Smooth muscle cell of the brain vasculature (primary cell): ENCODE results near the gene SH2D6.
"Not testable (repeated sequence)": the region's sequence is repeated elsewhere in the genome, so short reads cannot be mapped to it uniquely, and the experiment has no call there.

ENCODE experiments used
- DNase-seq: peaks from one replicate; pipeline ENCODE4 v3.0.0-alpha.2; 2012; ENCODE audit warnings: low read depth, low spot score

Gene SH2D6

DNA sequence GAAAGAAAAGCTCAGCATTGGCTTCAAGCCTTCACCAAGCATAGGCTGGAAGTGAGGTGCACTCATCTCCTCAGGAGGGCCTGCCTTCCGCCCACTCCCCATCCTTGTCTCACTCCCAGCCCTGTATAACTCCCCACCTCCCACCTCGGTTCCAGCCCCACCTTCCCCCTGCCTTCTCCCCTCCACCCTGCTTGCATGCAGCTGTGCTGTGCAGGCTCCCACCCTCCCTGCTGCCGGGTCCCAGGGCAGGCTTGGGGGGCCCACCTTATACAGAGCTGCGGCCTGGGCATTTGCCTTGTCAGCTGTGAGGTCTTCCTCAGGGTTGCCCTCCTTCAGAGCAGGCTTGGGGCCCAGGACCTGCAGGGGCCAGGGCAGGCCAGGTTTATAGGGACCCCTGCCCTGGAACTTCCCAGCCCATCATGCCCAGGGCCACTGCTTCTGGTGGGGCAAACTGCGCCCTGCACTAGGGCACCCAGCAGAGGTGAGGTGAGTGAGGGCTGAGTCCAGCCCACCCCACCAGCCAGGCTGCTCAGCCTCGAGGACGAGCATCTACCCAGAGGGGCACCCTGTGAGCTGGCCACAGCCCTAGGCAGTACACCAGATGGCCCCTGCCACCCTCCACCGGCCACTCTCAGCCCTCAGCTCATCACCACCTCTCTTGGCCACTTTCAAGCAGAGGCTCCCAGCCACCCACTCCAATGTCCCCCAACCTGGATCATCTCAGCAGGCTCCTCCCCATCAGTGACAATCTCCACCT, 19.9 kb upstream of the SH2D6 start:
- no peak for DNase-seq

DNA sequence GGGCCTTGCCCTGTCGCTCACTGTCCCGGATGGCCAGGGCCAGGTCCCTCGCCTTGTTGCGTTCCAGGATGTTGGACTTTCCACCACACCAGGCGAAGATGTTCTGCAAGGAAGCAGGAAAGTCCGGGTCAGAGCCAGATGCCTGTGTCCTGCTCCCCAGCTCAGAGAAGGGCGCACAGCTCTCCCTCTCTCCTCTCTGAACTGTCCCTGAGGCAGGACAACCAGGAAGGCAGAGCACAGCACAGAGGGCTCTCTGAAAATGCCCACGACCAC, 19.4 kb upstream of the SH2D6 start:
- no peak for DNase-seq

DNA sequence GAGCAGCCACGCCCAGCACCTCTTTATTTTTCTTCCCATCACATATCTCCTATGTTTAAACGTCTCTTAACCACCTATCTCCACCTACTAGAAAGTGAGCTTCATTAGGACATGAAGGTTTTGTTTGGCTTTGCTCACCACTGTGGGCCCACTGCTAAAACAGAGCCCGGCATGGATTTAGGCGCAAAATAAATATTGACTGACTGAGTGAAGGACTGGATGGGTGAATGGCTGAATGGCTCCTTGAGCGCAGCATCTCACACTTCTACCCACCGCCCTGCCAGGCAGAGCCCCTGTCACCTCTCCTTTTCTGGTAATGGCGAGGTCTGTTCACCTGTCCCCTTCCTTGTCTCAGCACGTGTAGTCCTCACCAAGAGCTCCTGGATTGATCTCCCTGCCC, 18.5 kb upstream of the SH2D6 start:
- DNase-seq: no peak

DNA sequence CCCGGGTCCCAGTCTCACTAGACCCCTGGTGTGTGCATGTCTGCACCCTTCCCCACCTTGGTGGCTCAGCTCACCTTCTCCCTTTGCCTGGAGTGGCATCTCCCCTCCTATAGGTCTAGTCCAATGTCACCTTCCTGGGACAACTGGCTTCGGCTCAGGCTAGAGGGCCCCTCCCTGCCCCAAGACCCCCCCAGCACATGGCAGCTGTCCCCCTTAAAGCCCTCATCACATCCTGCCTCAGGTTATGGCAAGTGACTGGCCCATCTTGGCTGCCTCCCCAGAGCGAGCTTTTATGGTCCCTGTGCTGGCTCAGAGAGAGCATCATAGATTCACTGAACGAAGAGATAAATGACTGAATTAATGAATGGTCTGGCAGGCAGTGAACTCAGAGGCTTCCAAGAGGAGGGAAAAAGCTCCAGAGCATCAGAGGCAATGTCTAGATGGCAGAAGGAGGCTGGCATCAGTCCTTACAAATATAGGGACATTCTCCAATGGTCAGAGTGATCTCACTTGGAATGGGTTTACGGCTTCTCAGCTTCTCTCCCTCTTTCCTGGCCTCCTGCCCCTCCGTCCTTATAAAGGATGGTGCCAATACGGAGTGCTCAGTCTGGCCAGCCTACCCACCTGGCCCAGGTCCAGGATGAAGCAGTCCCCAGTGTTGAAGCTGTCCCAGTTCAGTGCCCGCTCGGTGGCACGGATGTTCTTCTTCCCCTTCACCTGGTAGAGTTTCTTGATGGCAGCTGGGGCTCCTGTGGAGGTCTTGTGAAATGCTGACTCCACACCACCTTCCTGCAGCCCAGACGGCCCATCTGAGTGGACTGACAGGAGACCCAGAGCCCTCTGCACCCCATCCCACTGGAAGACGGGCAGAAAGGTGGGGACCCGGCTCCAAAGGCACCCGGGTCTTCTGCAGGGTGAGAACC, 17.7 kb upstream of the SH2D6 start:
- no peak for DNase-seq

DNA sequence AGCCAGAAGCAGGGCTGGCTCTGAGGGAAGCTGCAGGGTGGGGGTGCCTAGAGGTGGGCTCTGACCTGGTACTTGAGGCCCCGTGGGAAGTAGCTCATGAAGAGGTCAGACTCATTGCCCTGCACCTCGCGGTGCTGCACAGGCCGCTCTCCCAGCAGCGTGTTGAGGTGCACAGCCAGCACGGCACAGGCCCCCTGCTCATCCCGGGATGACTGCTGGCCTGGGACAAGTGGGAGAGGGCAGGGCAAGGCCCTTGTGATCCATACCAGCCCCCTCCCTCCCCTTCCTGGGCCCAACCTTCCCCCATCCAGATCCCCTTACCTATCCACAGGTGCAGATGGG, 17.1 kb upstream of the SH2D6 start:
- no peak for DNase-seq

DNA sequence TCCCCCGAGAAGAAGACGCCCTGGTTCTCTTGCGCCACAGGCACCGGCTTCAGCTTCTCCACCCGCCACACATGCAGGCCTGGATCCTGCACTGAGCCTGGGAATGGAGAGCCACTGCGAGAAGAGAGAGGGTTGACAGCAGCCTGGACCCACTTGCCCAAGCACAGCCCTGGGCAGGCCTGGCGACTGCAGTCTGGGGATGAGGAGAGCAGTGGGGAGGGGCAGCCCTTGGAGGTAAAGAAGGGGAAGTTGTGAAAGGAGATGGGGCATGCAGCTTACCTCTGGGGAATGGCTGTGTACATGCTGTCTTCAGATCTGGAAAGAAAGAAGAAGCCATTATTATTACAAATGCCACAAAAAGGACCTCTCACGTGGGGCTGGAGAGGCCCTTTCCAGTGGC, 16.7 kb upstream of the SH2D6 start:
- DNase-seq: no peak

DNA sequence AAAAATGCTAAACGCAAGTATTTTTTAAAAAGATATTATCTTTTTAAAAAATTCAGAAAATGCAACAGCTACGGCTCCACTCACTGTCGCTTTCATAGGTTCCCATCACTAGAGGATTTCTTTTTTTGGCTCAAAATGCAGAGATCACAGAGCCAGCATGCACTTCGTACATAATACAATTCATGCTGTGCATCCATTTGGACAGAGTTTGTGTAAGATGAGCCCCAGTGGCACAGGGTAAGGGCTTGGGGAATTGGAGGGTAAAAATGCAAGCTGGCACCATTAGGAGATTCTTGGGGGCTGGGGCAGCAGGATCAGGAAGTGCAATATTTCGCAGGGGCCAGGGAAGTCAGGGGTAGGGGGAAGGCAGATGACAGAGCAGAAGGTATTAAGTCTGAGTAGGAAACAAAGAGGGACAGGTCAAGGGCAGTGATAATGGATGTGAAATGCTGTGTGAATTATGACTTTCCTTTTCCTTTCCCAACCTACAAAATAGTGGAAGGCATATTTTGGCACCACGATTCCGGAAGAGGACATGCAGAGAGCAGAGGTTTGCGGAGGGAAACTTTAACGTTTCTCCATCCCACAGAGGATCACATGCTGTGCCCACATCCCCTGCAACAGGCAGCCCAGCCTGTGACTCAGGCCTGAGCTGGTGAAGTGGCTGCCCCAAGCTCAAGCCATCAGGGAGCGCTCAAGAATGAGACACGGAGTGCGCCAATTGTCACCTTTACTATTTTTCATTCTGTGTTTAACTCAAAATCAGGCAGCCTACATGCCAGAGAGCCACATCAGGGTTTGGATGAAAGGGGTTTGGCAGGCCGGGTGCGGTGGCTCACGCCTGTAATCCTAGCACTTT, 13.1 kb upstream of the SH2D6 start:
- peak; percentile 74 for DNase-seq

DNA sequence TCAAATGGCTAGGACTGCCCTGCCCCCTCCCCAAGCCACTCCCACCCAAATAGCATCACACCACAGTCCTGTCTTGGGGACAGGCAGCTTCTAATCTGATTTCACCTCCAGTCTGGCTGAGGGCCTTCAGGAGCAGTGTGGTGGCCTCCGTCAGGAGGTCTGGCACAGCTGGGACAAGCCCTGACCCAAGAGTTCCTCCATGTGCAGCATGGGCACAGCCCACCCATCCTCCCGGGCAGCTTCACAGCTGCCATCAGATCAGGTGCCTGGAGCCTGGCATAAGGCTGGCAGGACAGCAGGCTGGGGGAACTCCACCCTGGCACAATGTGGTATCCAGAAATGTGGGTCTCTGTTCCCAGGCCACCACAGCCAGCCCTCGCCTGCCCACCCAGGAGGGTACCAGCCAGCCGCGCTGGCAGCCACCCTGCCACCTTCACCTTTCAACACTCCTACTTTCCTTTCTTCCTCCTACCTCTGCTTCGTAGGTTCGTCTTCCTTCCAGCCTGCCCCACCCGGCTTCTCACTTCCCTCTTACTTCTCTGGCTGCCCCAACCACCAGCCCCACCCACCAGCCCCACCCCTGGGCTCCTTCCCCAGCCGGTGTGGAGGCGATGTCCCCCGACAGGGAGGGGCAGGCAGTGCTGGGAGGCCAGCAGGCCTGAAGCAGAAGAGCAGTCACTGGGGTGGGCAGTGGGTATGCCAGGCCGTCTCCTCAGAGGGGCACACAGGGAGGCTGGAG, 8.5 kb upstream of the SH2D6 start, which contains the start of gene CAPG:
Gene CAPG (minus strand): TSS at position 522 of the 739 bp plus-strand sequence. CDS start 8,221 bp downstream, outside the sequence.
- no peak for DNase-seq

DNA sequence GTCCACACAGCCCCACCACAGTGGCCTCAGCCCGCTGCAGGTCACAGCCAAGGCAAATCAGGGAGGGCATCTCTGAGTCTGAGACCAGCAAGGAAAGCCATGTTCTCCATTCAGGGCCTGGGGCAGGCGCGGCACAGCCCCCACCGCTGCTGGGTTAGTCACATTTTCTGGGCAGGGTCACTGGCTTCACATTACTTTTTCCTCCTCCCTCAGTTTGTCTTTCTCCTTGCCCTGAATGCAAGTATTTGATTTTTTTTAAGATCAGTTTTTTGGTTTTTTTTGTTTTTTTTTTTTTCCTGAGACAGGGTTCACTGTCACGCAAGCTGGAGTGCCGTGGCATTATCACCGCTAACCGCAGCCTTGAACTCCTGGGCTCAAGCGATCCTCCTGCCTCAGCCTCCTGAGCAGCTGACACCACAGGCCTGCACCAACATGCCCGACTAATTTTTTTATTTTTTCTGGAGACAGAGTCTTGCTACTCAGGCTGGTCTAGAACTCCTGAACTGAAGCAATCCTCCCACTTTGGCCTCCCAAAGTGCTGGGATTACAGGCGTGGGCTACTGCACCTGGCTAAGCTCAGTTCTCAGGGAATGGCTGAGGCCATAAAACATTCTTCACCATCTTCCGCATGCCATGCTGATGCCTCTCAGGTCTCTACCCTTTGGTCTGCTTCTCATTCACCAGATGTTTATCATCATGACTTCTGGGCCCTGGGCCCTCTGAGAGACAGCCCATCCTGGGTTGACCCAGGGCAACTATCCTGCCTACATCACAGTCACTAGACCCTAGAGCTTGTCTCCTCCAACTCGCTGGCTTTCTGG, 7.7 kb upstream of the SH2D6 start:
- DNase-seq: no peak

DNA sequence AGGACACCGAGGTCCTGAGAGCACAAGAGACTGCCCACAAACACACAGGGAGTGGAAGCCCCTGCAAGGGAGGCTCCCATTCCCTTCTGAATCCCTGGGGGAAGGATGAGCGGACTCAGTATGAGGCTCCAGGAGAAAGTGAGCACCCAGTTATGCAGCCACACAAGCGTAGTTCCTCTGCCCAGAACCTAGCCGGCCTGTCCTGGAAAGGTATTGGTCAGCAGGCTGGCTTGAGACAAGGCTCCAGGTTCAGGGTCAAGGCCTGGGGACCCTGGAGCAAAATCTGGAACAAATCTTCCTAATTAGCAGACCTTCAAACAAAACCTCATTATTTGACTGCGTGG, 7.1 kb upstream of the SH2D6 start:
- DNase-seq: no peak

DNA sequence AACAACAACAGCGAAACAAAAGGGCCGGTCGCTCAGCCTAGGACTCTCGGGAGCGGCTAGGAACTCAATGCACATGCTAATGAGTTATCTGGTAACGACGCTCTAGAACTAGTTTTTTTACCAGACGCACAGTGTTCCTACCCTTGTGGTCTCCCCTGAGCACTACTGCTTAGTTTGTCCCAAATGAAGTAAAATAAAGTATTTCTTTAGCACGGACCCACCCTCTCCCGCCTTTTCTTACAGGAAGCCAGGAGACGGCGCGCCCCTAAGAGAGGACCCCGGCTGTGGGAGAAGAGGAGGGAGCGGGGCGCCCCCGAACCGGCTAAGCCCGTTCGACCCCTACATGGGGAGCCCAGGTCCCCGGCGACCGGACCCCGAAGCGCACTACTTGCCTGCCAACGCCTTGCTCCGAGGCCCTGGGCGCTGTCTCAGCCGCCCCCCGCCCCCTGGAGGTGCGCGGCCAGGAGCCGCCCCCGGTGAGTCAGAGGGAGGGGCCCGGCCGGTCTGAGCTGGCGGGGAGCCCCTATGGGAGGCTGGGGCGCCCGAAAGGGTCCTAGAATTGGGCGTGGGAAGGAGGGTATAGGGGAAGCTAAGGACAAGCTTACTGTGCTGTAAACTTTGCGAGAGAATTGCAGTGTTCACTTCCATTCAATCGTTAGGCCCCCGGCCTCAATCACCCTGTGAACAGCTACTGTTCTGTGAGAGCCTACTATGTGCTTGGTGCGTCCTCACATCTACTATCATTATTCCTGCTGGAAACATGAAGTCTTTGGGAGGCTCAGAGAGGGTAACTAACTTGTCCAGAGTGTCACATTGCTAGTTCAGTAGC, 4.7 kb upstream of the SH2D6 start:
- no peak for DNase-seq

DNA sequence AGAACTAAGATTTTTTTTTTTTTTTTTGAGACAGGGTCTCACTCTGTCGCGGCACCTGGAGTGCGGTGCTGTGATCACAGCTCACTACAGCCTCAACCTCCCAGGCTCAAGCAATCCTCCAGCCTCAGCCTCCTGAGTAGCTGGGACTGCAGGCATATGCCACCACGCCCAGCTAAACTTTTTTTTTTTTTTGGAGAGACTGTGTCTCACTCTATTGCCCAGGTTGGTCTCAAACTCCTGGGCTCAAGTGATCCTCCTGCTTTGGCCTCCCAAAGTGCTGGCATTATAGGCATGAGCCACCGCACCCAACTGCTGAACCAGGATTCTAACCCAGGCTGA, 4.1 kb upstream of the SH2D6 start:
- DNase-seq: not testable (repeated sequence)

DNA sequence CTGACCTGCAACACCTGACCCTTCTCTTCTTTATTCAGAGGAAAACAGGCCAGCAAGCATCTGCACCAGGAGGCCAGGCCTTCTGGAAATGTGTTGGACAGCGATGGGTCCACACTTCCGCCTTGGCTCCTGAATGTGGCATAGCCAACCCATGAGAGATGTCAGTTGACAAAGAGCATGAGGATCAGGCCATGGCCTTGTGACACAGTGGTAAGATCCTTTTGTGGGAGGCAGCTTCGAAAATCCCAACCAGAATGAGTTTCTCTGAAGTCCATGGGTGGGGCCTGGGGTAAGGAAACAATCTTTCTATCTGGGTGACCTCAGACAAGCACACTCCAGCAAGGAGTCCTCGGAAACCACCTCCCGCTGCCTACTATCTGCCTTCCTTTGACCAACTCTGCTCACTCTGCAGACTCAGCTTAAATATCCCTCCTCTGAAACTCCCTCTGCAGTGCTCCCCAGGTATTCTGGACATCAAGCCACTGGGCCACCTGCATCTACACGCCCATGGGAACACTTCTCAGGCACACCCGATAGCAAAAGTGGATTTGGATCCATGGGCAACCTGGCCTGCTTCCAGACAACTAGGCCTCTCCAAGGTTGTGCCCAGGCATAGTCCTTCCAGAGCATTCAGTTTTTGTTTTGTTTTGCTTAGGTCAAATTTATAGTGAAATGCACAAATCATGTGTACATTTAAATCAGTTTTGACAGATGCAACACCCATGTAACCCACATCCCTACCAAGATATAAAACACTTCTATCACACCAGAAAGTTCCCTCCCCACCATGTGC, 3.6 kb upstream of the SH2D6 start:
- DNase-seq: no peak

DNA sequence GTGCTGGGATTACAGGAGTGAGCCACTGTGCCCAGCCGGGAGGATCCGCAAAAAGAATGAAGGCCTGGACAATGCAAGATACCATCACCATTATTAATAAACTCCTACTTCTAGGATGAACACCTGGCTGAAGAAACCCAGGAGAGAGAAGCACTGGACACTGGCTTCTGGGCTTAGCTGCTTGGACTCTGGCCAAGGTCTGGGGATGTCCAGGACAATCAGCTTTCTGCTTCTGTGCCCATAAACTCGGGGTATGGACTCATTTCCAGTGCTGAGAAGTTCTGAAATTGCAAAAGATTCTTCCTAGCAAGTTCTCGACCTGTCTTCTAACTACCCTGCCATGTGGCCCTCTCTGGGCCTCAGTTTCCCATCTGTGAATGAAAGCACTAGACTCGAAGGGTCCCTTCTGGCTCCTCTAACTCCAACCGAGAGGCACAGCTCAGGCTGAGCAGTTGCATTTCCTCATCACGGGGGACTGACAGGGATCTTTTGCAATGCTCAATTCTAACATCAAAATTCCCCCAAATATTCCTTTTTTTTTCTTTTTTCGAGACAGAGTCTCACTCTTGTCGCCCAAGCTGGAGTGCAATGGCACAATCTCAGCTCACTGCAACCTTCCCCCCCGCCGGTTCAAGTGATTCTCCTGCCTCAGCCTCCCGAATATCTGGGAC, 2.4 kb upstream of the SH2D6 start:
- DNase-seq: no peak

DNA sequence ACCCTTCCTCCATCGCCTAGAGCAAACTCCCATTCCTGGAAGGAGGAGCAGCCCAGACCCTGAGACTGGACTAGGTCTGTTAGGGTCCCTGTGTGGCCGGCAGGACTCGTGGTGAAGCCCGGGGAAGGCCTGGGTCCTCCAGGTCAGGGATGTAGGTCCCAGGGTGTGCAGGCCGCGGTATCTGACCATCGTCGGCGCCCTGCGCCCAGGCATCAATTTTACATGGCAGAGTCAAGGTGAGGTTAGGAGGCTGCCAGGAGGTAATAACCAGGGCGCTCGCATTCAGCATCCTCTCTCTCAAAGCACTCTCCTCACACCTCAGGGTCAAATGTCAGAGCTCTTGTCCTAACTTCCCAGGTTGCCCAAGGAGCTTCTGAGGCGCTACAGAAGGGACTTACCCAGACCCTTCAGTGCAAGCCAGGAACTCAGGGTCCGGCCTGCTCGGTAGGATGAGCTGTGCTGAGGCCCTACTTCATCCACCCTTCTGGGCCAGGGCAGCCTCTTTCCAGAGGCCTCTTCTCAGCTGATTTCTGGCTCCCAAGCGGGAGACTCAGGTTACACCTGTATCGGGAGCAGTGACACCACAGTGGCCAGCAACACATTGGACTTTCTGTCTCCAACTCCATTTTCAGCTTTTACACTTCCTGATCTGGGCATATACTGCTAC, 628 bp downstream of the SH2D6 start:
- no peak for DNase-seq

DNA sequence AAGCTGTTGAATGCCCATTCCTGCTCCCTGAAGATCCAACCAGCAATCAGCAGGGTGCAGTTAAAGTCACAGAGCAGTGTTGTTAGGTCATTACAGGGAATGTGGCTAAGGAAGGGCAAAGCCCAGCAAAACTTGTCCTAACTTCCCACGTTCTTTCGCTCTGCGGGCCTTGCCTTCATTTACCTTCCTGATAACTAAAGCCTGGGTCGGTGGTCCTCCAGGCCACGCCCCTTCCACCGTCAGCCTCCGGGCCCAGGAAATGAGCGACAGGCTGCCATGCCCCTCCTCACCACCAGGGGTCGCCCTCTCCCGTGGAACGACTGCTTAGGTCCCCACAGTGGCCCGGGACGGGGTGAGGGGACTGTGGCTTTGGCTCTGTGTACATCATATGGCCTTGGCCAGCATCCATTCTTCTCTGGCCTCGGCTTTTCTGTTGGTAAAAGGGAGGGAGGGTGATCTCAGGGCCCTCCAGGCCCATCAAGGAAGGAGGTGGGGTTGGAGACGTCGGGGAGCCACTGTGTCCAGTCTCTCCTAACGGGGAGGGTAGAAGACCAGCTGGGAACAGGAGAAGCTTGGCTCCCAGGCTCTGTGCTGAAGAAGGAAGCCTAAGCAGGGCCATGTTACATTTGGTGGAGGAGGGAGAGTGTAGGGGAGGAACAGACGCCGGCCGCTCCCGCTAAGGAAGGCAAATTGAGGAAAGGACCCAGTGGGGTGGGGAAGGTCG, 2.2 kb downstream of the SH2D6 start:
- DNase-seq: no peak
